ENCODE measurements around the gene IL4I1. TPM values are rescaled to one million over a fixed set of nuclear protein-coding genes. Genes with fewer than 3 reads are reported as not detected.

IL4I1 gene
- polyA plus RNA-seq, 3 donors, result 5.6 to 7.6 (median 7.0) TPM

DNA sequence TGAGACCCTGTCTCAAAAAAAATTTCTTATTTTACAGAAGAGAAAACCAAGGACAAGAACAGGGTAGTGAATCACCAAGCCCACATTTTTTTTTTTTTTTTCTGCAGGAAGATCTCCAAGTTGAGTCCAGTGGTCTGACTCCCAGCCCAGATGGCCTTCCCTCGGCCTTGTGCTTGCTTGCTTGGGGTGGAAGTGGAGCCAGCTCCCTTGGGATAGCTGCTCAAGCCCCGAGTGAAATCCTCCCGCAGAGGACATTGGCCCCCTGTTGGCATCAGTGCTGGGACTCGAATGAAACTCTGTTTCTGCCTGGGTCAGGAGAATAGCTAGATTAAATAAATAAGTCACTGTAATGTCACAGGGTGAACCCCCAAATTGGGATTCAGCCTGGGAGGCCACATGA is 42.0 kb upstream of the IL4I1 start:
- H2AFZ ChIP-seq (ENCODE audit: insufficient read depth, low read depth, low read length, poor library complexity, severe bottlenecking), result no peak overlapping the region
- no peak overlapping the region for H3K9ac ChIP-seq (ENCODE audit: insufficient read depth, low read length, poor library complexity, severe bottlenecking)
- no peak overlapping the region for H3K27ac Mint-ChIP-seq
- no peak for DNase-seq
- H3K27ac ChIP-seq (ENCODE audit: low read depth in 1 of 2, low read length in 2 of 2), result no peak overlapping the region
- peaks cover under 1% of the 10 kb centered on the region for H4K20me1 ChIP-seq (ENCODE audit: insufficient read depth, low read length)
- H3K4me2 ChIP-seq (replicated peaks; ENCODE audit: extremely low read depth, low read length, poor library complexity, severe bottlenecking), result no peak overlapping the region
- intact Hi-C loops (cut with micrococcal nuclease), result no loop called here
- H3K4me3 ChIP-seq (replicated peaks in 1 of 3; ENCODE audit: low read depth in 2 of 3, low read length in 3 of 3), result no peak overlapping the region
- TF ChIP-seq, protein P1, sequence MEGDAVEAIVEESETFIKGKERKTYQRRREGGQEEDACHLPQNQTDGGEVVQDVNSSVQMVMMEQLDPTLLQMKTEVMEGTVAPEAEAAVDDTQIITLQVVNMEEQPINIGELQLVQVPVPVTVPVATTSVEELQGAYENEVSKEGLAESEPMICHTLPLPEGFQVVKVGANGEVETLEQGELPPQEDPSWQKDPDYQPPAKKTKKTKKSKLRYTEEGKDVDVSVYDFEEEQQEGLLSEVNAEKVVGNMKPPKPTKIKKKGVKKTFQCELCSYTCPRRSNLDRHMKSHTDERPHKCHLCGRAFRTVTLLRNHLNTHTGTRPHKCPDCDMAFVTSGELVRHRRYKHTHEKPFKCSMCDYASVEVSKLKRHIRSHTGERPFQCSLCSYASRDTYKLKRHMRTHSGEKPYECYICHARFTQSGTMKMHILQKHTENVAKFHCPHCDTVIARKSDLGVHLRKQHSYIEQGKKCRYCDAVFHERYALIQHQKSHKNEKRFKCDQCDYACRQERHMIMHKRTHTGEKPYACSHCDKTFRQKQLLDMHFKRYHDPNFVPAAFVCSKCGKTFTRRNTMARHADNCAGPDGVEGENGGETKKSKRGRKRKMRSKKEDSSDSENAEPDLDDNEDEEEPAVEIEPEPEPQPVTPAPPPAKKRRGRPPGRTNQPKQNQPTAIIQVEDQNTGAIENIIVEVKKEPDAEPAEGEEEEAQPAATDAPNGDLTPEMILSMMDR (IDR thresholded peaks at IDR 0.05), result no peak
- H3K36me3 Mint-ChIP-seq, result peaks cover 0 to under 1% of the 10 kb centered on the region in 2 donors
- H3K4me1 ChIP-seq (ENCODE audit: control insufficient read depth in 1 of 2, insufficient read depth in 2 of 2, low read length in 2 of 2), result peaks cover 14 to 16% of the 10 kb centered on the region in 2 donors
- WGBS (ENCODE audit: insufficient coverage), result 98% methylated on average over 4 of the region's 4 CpGs
- H3K9me3 Mint-ChIP-seq, result peaks cover 0 to under 1% (median 0%) of the 10 kb centered on the region in 7 donors
- H3K4me3 Mint-ChIP-seq, result no peak overlapping the region
- no peaks in the 10 kb centered on the region for H3K27me3 ChIP-seq (ENCODE audit: control insufficient read depth in 2 of 2, insufficient read depth in 2 of 2, low read length in 2 of 2)
- no peaks in the 10 kb centered on the region for H3K9me3 ChIP-seq (replicated peaks in 1 of 2; ENCODE audit: control insufficient read depth in 1 of 2, insufficient read depth in 1 of 2, low read length in 2 of 2)
- H3K79me2 ChIP-seq (ENCODE audit: insufficient read depth, low read length), result no peaks in the 10 kb centered on the region
- peaks cover 19% of the 10 kb centered on the region for H3K4me1 Mint-ChIP-seq
- H3K27me3 Mint-ChIP-seq (ENCODE audit: low read depth in 3 of 3), result peaks cover 5 to 23% (median 7%) of the 10 kb centered on the region in 3 donors
- no peaks in the 10 kb centered on the region for H3K36me3 ChIP-seq (replicated peaks in 1 of 2; ENCODE audit: control insufficient read depth in 1 of 2, insufficient read depth in 2 of 2, low read length in 2 of 2)

DNA sequence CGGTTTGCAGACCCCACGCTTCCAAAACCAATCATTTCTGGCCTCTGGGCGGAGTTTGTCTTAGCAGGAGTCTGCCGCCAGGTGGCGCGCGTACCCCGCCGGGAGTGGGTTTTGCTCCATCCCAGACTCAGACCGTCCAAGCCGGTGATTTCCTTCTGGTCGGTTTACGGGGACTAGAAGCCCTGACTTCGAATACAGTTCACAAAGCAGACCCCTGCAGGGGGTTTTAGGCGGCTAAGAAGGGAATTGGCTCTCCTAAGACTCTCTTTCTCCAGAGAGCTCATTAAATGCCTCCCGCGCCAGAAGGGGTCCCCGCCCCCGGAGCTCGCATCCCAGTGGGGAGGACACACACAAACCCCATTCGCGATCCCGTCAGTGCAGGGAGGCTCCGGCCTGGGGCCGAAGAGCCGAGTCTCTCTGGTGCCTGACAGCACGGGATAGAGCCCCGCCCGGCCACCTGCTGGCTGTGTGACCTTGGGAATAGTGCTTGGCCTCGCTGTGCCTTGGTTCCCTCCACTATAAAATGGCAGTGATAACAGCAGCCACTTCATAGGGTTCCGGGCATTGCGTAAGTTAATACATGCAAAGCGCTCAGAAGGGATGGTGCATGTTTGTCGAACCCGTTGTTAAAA is 41.2 kb upstream of the IL4I1 start:
- Histone ChIP-seq H3K4me3 (replicated peaks in 1 of 3; ENCODE audit: low read depth in 2 of 3, low read length in 3 of 3) (peak overlapping the region in 1 of 3 experiments; percentile 52), H2AFZ (ENCODE audit: insufficient read depth, low read depth, low read length, poor library complexity, severe bottlenecking) (peak overlapping the region; percentile 41)
- H3K4me3 Mint-ChIP-seq, result peak overlapping the region in 1 of 2 donors; percentile 4

More for the DNA sequence above, 41.2 kb upstream of the IL4I1 start:
- peaks cover 0 to 4% (median 0%) of the 10 kb centered on the region in 7 donors for H3K9me3 Mint-ChIP-seq
- 28% methylated on average over 32 of the region's 35 CpGs for WGBS (ENCODE audit: insufficient coverage)
- intact Hi-C loops (cut with micrococcal nuclease), result loop anchor here (1.0 kb wide), 1 partner anchor 45 kb away; no protein-coding TSS in a partner anchor
- Histone ChIP-seq H3K9me3 (replicated peaks in 1 of 2; ENCODE audit: control insufficient read depth in 1 of 2, insufficient read depth in 1 of 2, low read length in 2 of 2) (no peaks in the 10 kb centered on the region), H3K36me3 (replicated peaks in 1 of 2; ENCODE audit: control insufficient read depth in 1 of 2, insufficient read depth in 2 of 2, low read length in 2 of 2) (peaks cover 0 to 4% of the 10 kb centered on the region in 2 donors), H3K27me3 (ENCODE audit: control insufficient read depth in 2 of 2, insufficient read depth in 2 of 2, low read length in 2 of 2) (no peaks in the 10 kb centered on the region), H3K9ac (ENCODE audit: insufficient read depth, low read length, poor library complexity, severe bottlenecking) (no peak overlapping the region), H3K4me1 (ENCODE audit: control insufficient read depth in 1 of 2, insufficient read depth in 2 of 2, low read length in 2 of 2) (peaks cover 14 to 16% of the 10 kb centered on the region in 2 donors), H4K20me1 (ENCODE audit: insufficient read depth, low read length) (peaks cover 8% of the 10 kb centered on the region), H3K4me2 (replicated peaks; ENCODE audit: extremely low read depth, low read length, poor library complexity, severe bottlenecking) (peak overlapping the region; percentile 49), H3K79me2 (ENCODE audit: insufficient read depth, low read length) (no peaks in the 10 kb centered on the region), H3K27ac (ENCODE audit: low read depth in 1 of 2, low read length in 2 of 2) (no peak overlapping the region)
- H3K4me1 Mint-ChIP-seq, result peaks cover 21% of the 10 kb centered on the region
- TF ChIP-seq, protein P1 (IDR thresholded peaks at IDR 0.05), result peak; percentile 99
- peak; percentile 69 to 77 (median 76) for DNase-seq
- H3K27ac Mint-ChIP-seq, result no peak overlapping the region
- peaks cover 5 to 20% (median 7%) of the 10 kb centered on the region in 3 donors for H3K27me3 Mint-ChIP-seq (ENCODE audit: low read depth in 3 of 3)
- H3K36me3 Mint-ChIP-seq, result peaks cover 6 to 8% of the 10 kb centered on the region in 2 donors
